Epithelial cell of proximal tubule (primary cell): ENCODE results near the gene S100B. TPM values are rescaled to one million over a fixed set of nuclear protein-coding genes. Genes with fewer than 3 reads are reported as not detected.
"Not testable (repeated sequence)": the region's sequence is repeated elsewhere in the genome, so short reads cannot be mapped to it uniquely, and the experiment has no call there.

Source experiments
- DNase-seq: peaks from one replicate; pipeline ENCODE4 v3.0.0-alpha.2; 2011; ENCODE audit warnings: low read depth
- H3K4me3 ChIP-seq: 2 replicates; pipeline ENCODE4 v1.5.1; 2011; ENCODE audit warnings: low read depth, mild to moderate bottlenecking, low read length
- CTCF ChIP-seq: conservative IDR thresholded peaks from 2 replicates; pipeline ENCODE4 v1.5.1; 2012; ENCODE audit warnings: low read depth, mild to moderate bottlenecking, low read length
- total RNA-seq: library from RNA; depleted of rRNA; stranded (reverse); fragments of >200 nt; gene quantifications from 2 replicates; pipeline ENCODE4 v1.2.3, GENCODE V29; 2015

Gene S100B
- total RNA-seq, 1 donor from 2014 or later: not detected

GRCh38 chr21:46596201-46596600 lies 8.7 kb downstream of the S100B start:
- TF ChIP-seq CTCF: no peak
- H3K4me3 ChIP-seq: no peak overlapping the region
- DNase-seq: no peak

- no peak for TF ChIP-seq CTCF
- no peak for DNase-seq
- H3K4me3 ChIP-seq: no peak overlapping the region
Observed at GRCh38 chr21:46594276-46594675, 10.6 kb downstream of the S100B start.

- TF ChIP-seq CTCF: no peak
- no peak for DNase-seq
- H3K4me3 ChIP-seq: no peak overlapping the region
Observed at GRCh38 chr21:46585191-46585953, 19.5 kb downstream of the S100B start.

DNA sequence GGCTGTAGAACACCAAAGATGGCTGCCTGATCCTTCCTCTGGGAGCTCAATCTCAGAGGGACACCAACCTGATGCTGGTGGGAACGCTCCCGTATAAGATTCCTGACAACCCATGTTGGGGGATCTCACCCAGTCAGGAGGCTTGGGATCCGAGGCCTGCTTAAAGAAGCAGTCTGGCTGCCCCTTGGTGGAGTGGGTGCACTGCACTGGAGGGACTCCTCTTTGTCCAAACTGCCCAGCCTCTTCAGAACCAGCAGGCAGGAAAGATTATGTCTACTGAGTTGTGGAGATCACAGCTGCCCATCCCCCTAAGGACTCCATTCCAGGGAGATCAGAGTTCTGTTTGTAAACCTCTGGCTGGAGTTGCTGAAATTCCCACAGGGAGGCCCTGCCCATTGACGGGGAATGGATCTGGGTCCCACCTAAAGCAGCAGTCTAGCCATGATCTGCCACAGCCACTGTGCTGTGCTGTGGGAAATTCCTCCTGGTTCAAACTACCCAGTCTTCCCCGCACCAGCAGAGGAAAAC lies 23.0 kb downstream of the S100B start:
- no peak overlapping the region for H3K4me3 ChIP-seq
- TF ChIP-seq CTCF: no peak
- DNase-seq: no peak

DNA sequence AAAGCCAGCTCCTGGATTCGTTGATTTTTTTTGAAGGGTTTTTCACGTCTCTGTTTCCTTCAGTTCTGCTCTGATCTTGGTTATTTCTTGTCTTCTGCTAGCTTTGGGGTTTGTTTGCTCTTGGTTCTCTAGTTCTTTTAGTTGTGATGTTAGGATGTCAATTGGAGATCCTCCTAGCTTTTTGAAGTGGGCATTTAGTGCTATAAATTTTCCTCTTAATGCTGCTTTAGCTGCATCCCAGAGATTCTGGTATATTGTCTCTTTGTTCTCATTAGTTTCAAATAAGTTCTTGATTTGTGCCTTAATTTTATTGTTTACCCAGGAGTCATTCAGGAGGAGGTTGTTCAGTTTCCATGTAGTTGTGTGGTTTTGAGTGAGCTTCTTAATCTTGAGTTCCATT lies 25.5 kb downstream of the S100B start:
- not testable (repeated sequence) for DNase-seq, H3K4me3 ChIP-seq

- H3K4me3 ChIP-seq: not testable (repeated sequence)
Observed at GRCh38 chr21:46577786-46578185, 27.1 kb downstream of the S100B start.

DNA sequence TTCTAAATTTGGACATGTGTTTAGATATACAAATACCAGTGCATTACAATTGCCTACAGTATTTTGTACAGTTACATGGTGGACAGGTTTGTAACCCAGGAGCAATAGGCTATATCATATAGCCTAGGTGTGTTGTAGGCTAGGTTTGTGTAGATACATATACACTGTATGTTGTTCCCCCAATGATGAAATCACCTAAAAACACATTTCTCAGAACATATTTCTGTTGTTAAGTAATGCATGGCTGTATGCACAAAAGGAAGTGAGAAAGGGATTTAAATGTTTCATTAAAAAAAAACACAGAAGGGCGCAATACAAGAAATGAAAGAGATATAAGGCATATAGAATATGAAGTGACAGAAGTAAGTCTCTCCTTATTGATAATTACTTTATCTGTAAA lies 32.0 kb downstream of the S100B start:
- TF ChIP-seq CTCF: no peak
- H3K4me3 ChIP-seq: no peak overlapping the region
- no peak for DNase-seq

More at GRCh38 chr21:46577786-46578185, 27.1 kb downstream of the S100B start:
- DNase-seq: not testable (repeated sequence)

DNA sequence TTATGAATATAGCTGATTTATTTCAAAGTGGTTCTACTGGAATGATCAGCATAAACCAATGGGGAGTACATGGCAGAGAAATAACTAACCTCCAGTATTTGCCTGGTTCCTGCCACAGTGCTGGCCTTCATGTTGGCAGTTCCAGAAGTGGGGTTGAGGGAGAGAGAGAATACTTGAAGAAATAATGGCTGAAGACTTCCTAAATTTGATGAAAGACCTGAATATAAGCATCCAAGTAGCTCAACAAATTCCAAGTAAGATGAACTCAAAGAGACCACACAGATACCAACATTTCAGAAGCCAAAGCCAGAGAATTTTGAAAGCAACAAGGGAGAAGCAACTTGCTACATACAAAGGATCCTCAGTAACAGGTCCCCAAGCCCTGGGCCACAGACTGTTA lies 34.3 kb downstream of the S100B start:
- no peak for TF ChIP-seq CTCF
- H3K4me3 ChIP-seq: no peak overlapping the region
- DNase-seq: no peak
